Gastrocnemius medialis (tissue), 4 donors: Measurements from ENCODE around the gene ADCY4.

Source experiments
- POLR2A ChIP-seq, 2 donors: fragments of 450-650 bp; IDR thresholded peaks; one replicate each; pipeline ENCODE4 v1.6.1; 2017; ENCODE audit warnings: antibody characterized with exemption in 2 of 2, mild to moderate bottlenecking in 2 of 2, moderate library complexity in 2 of 2
- TF ChIP-seq, protein P1 (sequence below), 5 experiments: fragments of 450-650 bp in 3 of 5; fragments of 200-600 bp in 2 of 5; sonication (generic) in 2 of 5; IDR thresholded peaks in 4 of 5; conservative IDR thresholded peaks in 1 of 5; 1 replicate in 4 of 5; 2 replicates in 1 of 5; pipeline ENCODE4 v1.5.1; 2016 to 2019; ENCODE audit warnings: antibody characterized with exemption in 5 of 5, mild to moderate bottlenecking in 3 of 5, moderate library complexity in 3 of 5

DNA sequence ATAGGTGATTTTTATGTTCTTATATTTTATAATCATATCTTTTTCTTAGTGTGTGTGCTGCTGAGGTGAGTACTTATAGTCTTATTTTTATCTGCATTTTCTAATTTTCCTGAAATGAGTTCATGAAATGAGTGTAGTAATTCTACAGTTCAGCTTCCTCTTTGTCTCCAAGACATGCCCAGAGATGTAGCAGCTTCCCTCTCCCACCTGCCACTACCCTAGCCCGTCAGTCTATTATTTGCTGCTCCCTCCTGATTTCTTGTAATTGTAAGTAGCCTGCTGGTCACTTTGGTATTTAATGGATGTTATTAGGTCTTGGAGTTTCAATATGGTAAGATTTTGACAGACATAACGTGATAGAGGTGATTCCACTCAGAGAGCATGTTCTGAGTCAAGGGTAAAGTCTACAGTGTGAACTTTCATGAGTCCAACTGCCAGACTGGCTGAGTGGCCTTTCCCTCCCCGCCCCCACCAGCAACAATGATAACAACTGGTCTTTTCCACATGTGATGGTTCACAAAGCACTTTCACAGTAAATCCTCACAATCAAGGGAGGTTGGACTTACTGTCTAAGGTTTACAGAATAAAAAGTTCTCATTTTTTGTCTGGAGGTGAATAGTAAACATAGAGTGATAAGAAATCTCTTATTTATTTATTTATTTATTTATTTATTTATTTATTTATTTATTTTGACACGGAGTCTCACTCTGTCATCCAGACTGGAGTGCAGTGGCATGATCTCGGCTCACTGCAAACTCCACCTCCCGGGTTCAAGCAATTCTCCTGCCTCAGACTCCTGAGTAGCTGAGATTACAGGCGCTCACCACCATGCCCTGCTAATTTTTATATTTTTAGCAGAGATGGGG, 9.2 kb upstream of the ADCY4 start:
- TF ChIP-seq, protein P1, sequence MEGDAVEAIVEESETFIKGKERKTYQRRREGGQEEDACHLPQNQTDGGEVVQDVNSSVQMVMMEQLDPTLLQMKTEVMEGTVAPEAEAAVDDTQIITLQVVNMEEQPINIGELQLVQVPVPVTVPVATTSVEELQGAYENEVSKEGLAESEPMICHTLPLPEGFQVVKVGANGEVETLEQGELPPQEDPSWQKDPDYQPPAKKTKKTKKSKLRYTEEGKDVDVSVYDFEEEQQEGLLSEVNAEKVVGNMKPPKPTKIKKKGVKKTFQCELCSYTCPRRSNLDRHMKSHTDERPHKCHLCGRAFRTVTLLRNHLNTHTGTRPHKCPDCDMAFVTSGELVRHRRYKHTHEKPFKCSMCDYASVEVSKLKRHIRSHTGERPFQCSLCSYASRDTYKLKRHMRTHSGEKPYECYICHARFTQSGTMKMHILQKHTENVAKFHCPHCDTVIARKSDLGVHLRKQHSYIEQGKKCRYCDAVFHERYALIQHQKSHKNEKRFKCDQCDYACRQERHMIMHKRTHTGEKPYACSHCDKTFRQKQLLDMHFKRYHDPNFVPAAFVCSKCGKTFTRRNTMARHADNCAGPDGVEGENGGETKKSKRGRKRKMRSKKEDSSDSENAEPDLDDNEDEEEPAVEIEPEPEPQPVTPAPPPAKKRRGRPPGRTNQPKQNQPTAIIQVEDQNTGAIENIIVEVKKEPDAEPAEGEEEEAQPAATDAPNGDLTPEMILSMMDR (IDR thresholded peaks at IDR 0.05 in 4 of 5, conservative IDR thresholded peaks at IDR 0.05 in 1 of 5): no peak
- TF ChIP-seq POLR2A (IDR thresholded peaks at IDR 0.05): no peak
